Large intestine (tissue), 3 donors: ENCODE data around the gene UBE2I. TPM values are rescaled to one million over a fixed set of nuclear protein-coding genes. Genes with fewer than 3 reads are reported as not detected.
A peak's percentile ranks its signal among the peaks of the same experiment; 100 is the strongest.
"Not testable (repeated sequence)": the region's sequence is repeated elsewhere in the genome, so short reads cannot be mapped to it uniquely, and the experiment has no call there.

Source experiments
- DNase-seq, 2 donors: peaks; one replicate each; pipeline versions ENCODE4 v3.0.0 to v3.0.0-alpha.2; 2013
- H3K27ac ChIP-seq: one replicate; pipeline ENCODE4 v1.5.1; 2013; ENCODE audit warnings: low read length
- H3K27me3 ChIP-seq: 2 replicates; pipeline ENCODE4 v1.6.1; 2013; ENCODE audit warnings: low read length; ENCODE audit not compliant: control insufficient read depth, insufficient read depth
- H3K36me3 ChIP-seq: 2 replicates; pipeline ENCODE4 v1.6.1; 2013; ENCODE audit warnings: low read length; ENCODE audit not compliant: control insufficient read depth, insufficient read depth
- H3K4me1 ChIP-seq: one replicate; pipeline ENCODE4 v1.6.1; 2013; ENCODE audit warnings: low read length; ENCODE audit not compliant: control insufficient read depth, insufficient read depth
- H3K4me3 ChIP-seq: one replicate; pipeline ENCODE4 v1.5.1; 2013; ENCODE audit warnings: low read length
- H3K9me3 ChIP-seq: one replicate; pipeline ENCODE4 v1.6.1; 2013; ENCODE audit warnings: mild to moderate bottlenecking, low read depth, low read length, moderate library complexity; ENCODE audit not compliant: control insufficient read depth
- WGBS: methylation state at CpG from one replicate; pipeline ENCODE4 v1.1.5; 2013; ENCODE audit warnings: low lambda C conversion rate; ENCODE audit not compliant: insufficient coverage; 5-methylcytosine and 5-hydroxymethylcytosine counted together
- polyA plus RNA-seq: library from polyadenylated mRNA; unstranded; fragments of 120-200 nt; gene quantifications from one replicate; pipeline ENCODE4 v1.2.1, GENCODE V29; 2013

The UBE2I gene
- polyA plus RNA-seq, 1 donor = 130 TPM

- H3K27me3 ChIP-seq = peaks cover 36% of the 10 kb centered on the region
- peaks cover 22% of the 10 kb centered on the region for H3K4me1 ChIP-seq
- not testable (repeated sequence) for DNase-seq, H3K27ac ChIP-seq, H3K4me3 ChIP-seq
- no CpG with 5 or more reads among the region's 10 CpGs for WGBS
- peaks cover 20% of the 10 kb centered on the region for H3K9me3 ChIP-seq
- peaks cover 19% of the 10 kb centered on the region for H3K36me3 ChIP-seq
Observed at GRCh38 chr16:1328961-1329360, 19.5 kb downstream of the UBE2I start.

GRCh38 chr16:1330260-1330914 lies 21.0 kb downstream of the UBE2I start:
- peaks cover 50% of the 10 kb centered on the region for H3K27me3 ChIP-seq
- H3K36me3 ChIP-seq = peaks cover 6% of the 10 kb centered on the region
- no CpG with 5 or more reads among the region's 17 CpGs for WGBS
- no peak overlapping the region for H3K27ac ChIP-seq
- no peak overlapping the region for H3K4me3 ChIP-seq
- H3K4me1 ChIP-seq = peaks cover 26% of the 10 kb centered on the region
- H3K9me3 ChIP-seq = peaks cover 28% of the 10 kb centered on the region
- DNase-seq = no peak

- no peak for DNase-seq
- peak overlapping the region; percentile 5 for H3K4me3 ChIP-seq
- peaks cover 28% of the 10 kb centered on the region for H3K9me3 ChIP-seq
- H3K27ac ChIP-seq = no peak overlapping the region
- WGBS = no CpG with 5 or more reads among the region's 22 CpGs
- no peaks in the 10 kb centered on the region for H3K36me3 ChIP-seq
- peaks cover 58% of the 10 kb centered on the region for H3K27me3 ChIP-seq
- H3K4me1 ChIP-seq = peaks cover 26% of the 10 kb centered on the region
Observed at GRCh38 chr16:1330931-1331711, 21.7 kb downstream of the UBE2I start.

GRCh38 chr16:1331712-1332617 lies 22.5 kb downstream of the UBE2I start:
- peaks cover 65% of the 10 kb centered on the region for H3K27me3 ChIP-seq
- DNase-seq = peak; percentile 68 to 81
- peaks cover 26% of the 10 kb centered on the region for H3K4me1 ChIP-seq
- no peaks in the 10 kb centered on the region for H3K36me3 ChIP-seq
- H3K27ac ChIP-seq = no peak overlapping the region
- H3K4me3 ChIP-seq = peak overlapping the region; percentile 15
- peaks cover 28% of the 10 kb centered on the region for H3K9me3 ChIP-seq
- no CpG with 5 or more reads among the region's 34 CpGs for WGBS

GRCh38 chr16:1332618-1333148 lies 23.2 kb downstream of the UBE2I start:
- no peak overlapping the region for H3K27ac ChIP-seq
- peaks cover 69% of the 10 kb centered on the region for H3K27me3 ChIP-seq
- no peak for DNase-seq
- peaks cover 26% of the 10 kb centered on the region for H3K4me1 ChIP-seq
- no peaks in the 10 kb centered on the region for H3K36me3 ChIP-seq
- no peak overlapping the region for H3K4me3 ChIP-seq
- WGBS = no CpG with 5 or more reads among the region's 26 CpGs
- H3K9me3 ChIP-seq = peaks cover 28% of the 10 kb centered on the region

GRCh38 chr16:1333149-1333812 lies 23.8 kb downstream of the UBE2I start, which contains the start of gene BAIAP3:
Gene BAIAP3 (plus strand): TSS chr16:1333645. CDS start chr16:1338550, 4,905 bp downstream.
- H3K36me3 ChIP-seq = no peaks in the 10 kb centered on the region
- no peak within 1 kb of the TSS for H3K27ac ChIP-seq
- no CpG with 5 or more reads among the region's 83 CpGs for WGBS
- peak in 1 of 2 donors; percentile 23 for DNase-seq
- peaks cover 26% of the 10 kb centered on the region for H3K4me1 ChIP-seq
- H3K27me3 ChIP-seq = peaks cover 69% of the 10 kb centered on the region
- H3K4me3 ChIP-seq = no peak within 1 kb of the TSS
- peaks cover 28% of the 10 kb centered on the region for H3K9me3 ChIP-seq

- WGBS = no CpG with 5 or more reads among the region's 78 CpGs
- H3K27ac ChIP-seq = no peak overlapping the region
- peaks cover 28% of the 10 kb centered on the region for H3K9me3 ChIP-seq
- peaks cover 69% of the 10 kb centered on the region for H3K27me3 ChIP-seq
- peaks cover 26% of the 10 kb centered on the region for H3K4me1 ChIP-seq
- no peak overlapping the region for H3K4me3 ChIP-seq
- DNase-seq = no peak
- H3K36me3 ChIP-seq = no peaks in the 10 kb centered on the region
Observed at GRCh38 chr16:1333854-1334700, 24.6 kb downstream of the UBE2I start.

GRCh38 chr16:1334739-1335138 lies 25.3 kb downstream of the UBE2I start:
- peaks cover 69% of the 10 kb centered on the region for H3K27me3 ChIP-seq
- no CpG with 5 or more reads among the region's 9 CpGs for WGBS
- peaks cover 26% of the 10 kb centered on the region for H3K4me1 ChIP-seq

More at GRCh38 chr16:1334739-1335138, 25.3 kb downstream of the UBE2I start:
- H3K9me3 ChIP-seq = peaks cover 28% of the 10 kb centered on the region
- no peak overlapping the region for H3K27ac ChIP-seq
- no peaks in the 10 kb centered on the region for H3K36me3 ChIP-seq
- H3K4me3 ChIP-seq = no peak overlapping the region
- DNase-seq = no peak
